ENCODE data around the gene BACH1. TPM values are rescaled to one million over a fixed set of nuclear protein-coding genes. Genes with fewer than 3 reads are reported as not detected.

The BACH1 gene
- total and polyA plus RNA-seq, 4 donors = 9.2 to 106 (median 54.2) TPM

DNA sequence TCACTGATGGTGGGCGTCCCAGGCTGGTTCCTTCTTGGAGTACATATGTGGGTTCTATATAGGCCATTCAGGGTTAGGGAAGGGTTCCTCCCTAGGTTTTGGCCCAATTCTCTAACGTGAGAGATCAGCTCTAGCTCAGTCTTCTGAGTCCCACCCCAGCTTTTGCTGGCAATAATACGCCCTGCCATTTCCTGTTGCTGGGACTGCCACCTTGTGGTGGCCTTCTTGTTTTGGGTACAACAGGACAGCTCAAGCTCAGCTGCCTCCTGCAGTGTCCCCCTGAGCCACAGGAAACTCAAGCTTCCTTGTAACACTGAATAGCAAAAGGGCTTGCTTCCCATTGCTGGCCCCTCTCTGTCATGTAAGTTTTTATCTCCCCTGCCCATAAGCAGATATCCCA, 77.8 kb downstream of the BACH1 start:
- H3K27ac ChIP-seq (ENCODE audit: low read depth in 1 of 2, low read length in 1 of 2) = no peak overlapping the region
- H3K27me3 ChIP-seq (ENCODE audit: control insufficient read depth in 3 of 3, insufficient read depth in 3 of 3, low read length in 2 of 3) = no peaks in the 10 kb centered on the region
- no peak overlapping the region for H3K9ac ChIP-seq (ENCODE audit: insufficient read depth in 1 of 2, low read length in 2 of 2)
- H3K9me3 ChIP-seq (ENCODE audit: control insufficient read depth in 4 of 4, insufficient read depth in 3 of 4, low read length in 3 of 4) = peaks cover 0 to 3% (median 0%) of the 10 kb centered on the region in 4 donors
- DNase-seq (peak; percentile 36 to 43 (median 39)), ATAC-seq (ENCODE audit: insufficient read depth, low FRiP score) (peak; percentile 27)
- peaks cover 0 to 4% (median 0%) of the 10 kb centered on the region in 5 donors for H3K4me1 ChIP-seq (ENCODE audit: control insufficient read depth in 5 of 5, insufficient read depth in 5 of 5, low read length in 5 of 5)
- peak; percentile 11 for TF ChIP-seq CTCF (IDR thresholded peaks at IDR 0.05; ENCODE audit: control extremely low read depth, extremely low read depth)
- no peak overlapping the region for H3K4me3 ChIP-seq
- 40 to 49% methylated on average over 3 of the region's 3 CpGs for WGBS, 2 donors
- H3K36me3 ChIP-seq (ENCODE audit: control insufficient read depth in 4 of 4, insufficient read depth in 4 of 4, low read length in 4 of 4) = peaks cover 0 to 5% (median 1%) of the 10 kb centered on the region in 4 donors

GRCh38 chr21:29377266-29377665, 78.5 kb downstream of the BACH1 start:
- Histone ChIP-seq H3K4me1 (ENCODE audit: control insufficient read depth in 5 of 5, insufficient read depth in 5 of 5, low read length in 5 of 5) (peaks cover 0 to 5% (median 0%) of the 10 kb centered on the region in 5 donors), H3K27me3 (ENCODE audit: control insufficient read depth in 3 of 3, insufficient read depth in 3 of 3, low read length in 2 of 3) (no peaks in the 10 kb centered on the region), H3K9me3 (ENCODE audit: control insufficient read depth in 4 of 4, insufficient read depth in 3 of 4, low read length in 3 of 4) (peaks cover 0 to 3% (median 0%) of the 10 kb centered on the region in 4 donors), H3K27ac (ENCODE audit: low read depth in 1 of 2, low read length in 1 of 2) (no peak overlapping the region), H3K36me3 (ENCODE audit: control insufficient read depth in 4 of 4, insufficient read depth in 4 of 4, low read length in 4 of 4) (peaks cover 0 to 5% (median 1%) of the 10 kb centered on the region in 4 donors), H3K4me3 (no peak overlapping the region), H3K9ac (ENCODE audit: insufficient read depth in 1 of 2, low read length in 2 of 2) (no peak overlapping the region)
- TF ChIP-seq CTCF (IDR thresholded peaks at IDR 0.05; ENCODE audit: control extremely low read depth, extremely low read depth) = no peak
- ATAC-seq (ENCODE audit: insufficient read depth, low FRiP score) (no peak), DNase-seq (no peak)
- 84 to 86% methylated on average over 4 of the region's 4 CpGs for WGBS, 2 donors

DNA sequence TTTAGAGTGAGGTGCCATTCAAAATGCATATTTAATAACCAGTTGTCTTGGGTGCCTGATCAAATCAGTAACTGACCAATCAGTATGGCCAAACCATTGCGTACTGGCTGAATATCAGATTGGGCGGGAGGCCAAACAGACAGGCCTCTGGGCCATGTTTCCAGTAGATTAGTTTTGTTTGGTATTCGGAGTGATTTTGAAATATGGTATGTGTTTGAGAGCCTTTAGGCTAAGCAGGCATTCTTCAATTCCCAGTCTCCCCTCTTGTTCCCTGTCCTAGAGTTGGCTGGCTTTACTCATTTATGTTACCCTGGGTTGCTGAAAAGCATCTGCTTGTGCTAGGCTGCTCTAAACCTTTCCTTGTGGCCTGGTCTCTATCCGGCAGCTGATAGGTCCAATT, 80.1 kb downstream of the BACH1 start:
- peaks cover 0 to 3% (median 0%) of the 10 kb centered on the region in 4 donors for H3K9me3 ChIP-seq (ENCODE audit: control insufficient read depth in 4 of 4, insufficient read depth in 3 of 4, low read length in 3 of 4)
- ATAC-seq (ENCODE audit: insufficient read depth, low FRiP score) = no peak
- no peak overlapping the region for H3K27ac ChIP-seq (ENCODE audit: low read depth in 1 of 2, low read length in 1 of 2)
- H3K36me3 ChIP-seq (ENCODE audit: control insufficient read depth in 4 of 4, insufficient read depth in 4 of 4, low read length in 4 of 4) = peaks cover 0 to 3% (median 0%) of the 10 kb centered on the region in 4 donors
- no peak for TF ChIP-seq CTCF (IDR thresholded peaks at IDR 0.05; ENCODE audit: control extremely low read depth, extremely low read depth)
- H3K27me3 ChIP-seq (ENCODE audit: control insufficient read depth in 3 of 3, insufficient read depth in 3 of 3, low read length in 2 of 3) = no peaks in the 10 kb centered on the region
- 83 to 86% methylated on average over 4 of the region's 4 CpGs for WGBS, 2 donors
- peak in 2 of 3 donors; percentile 17 to 35 for DNase-seq
- H3K4me3 ChIP-seq = no peak overlapping the region
- H3K9ac ChIP-seq (ENCODE audit: insufficient read depth in 1 of 2, low read length in 2 of 2) = no peak overlapping the region
- H3K4me1 ChIP-seq (ENCODE audit: control insufficient read depth in 5 of 5, insufficient read depth in 5 of 5, low read length in 5 of 5) = peaks cover 0 to 5% (median 0%) of the 10 kb centered on the region in 5 donors

DNA sequence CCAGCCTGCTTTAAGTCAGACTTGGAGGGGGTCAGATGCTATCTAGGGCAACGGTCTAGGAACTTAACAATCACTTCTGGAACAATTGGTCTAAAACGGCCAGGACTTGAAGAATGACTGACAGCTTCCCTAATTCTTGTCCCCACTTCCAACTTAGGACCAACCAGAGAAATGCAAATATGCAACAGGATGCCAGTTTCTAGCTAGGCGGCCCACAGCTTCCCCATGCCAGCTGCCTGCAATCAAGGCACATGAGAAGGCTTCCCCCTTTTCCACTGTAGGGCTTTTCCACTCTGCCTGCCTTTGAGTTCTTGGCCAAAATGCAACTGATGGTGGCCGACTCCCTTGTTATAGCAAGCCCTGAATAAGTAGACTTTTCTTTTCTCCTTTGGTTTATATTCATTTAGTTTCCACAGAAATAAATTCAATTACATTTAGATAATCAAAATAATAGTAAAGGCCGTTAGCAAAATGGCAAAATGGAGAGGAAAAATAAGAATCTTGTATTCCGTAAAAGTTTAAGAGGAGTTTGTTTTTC, 80.9 kb downstream of the BACH1 start:
- Histone ChIP-seq H3K4me3 (no peak overlapping the region), H3K27ac (ENCODE audit: low read depth in 1 of 2, low read length in 1 of 2) (no peak overlapping the region), H3K4me1 (ENCODE audit: control insufficient read depth in 5 of 5, insufficient read depth in 5 of 5, low read length in 5 of 5) (peaks cover 0 to 5% (median 0%) of the 10 kb centered on the region in 5 donors), H3K36me3 (ENCODE audit: control insufficient read depth in 4 of 4, insufficient read depth in 4 of 4, low read length in 4 of 4) (no peaks in the 10 kb centered on the region), H3K9ac (ENCODE audit: insufficient read depth in 1 of 2, low read length in 2 of 2) (no peak overlapping the region), H3K27me3 (ENCODE audit: control insufficient read depth in 3 of 3, insufficient read depth in 3 of 3, low read length in 2 of 3) (no peaks in the 10 kb centered on the region), H3K9me3 (ENCODE audit: control insufficient read depth in 4 of 4, insufficient read depth in 3 of 4, low read length in 3 of 4) (peaks cover 0 to 3% (median 0%) of the 10 kb centered on the region in 4 donors)
- DNase-seq = no peak
- no peak for TF ChIP-seq CTCF (IDR thresholded peaks at IDR 0.05; ENCODE audit: control extremely low read depth, extremely low read depth)
- ATAC-seq (ENCODE audit: insufficient read depth, low FRiP score) = no peak
- 72 to 78% methylated on average over 6 of the region's 6 CpGs for WGBS, 2 donors
